Liver (tissue), 9 donors: ENCODE measurements around the gene ROBO3. TPM values are rescaled to one million over a fixed set of nuclear protein-coding genes. Genes with fewer than 3 reads are reported as not detected.
A peak's percentile ranks its signal among the peaks of the same experiment; 100 is the strongest.

Experiments
- DNase-seq: peaks from one replicate; pipeline ENCODE4 v3.0.0-alpha.2; 2017; ENCODE audit warnings: low spot score
- H3K27ac ChIP-seq, 2 donors: one replicate each; pipeline ENCODE4 v1.7.0; 2013; ENCODE audit warnings: inconsistent platforms in 2 of 2, low read length in 2 of 2, control low read depth in 1 of 2, low read depth in 1 of 2, mild to moderate bottlenecking in 1 of 2
- H3K27me3 ChIP-seq, 4 donors: one replicate each; pipeline versions ENCODE4 v1.6.1 to v1.7.0; 2013; ENCODE audit warnings: low read length in 3 of 4, inconsistent platforms in 1 of 4, mild to moderate bottlenecking in 1 of 4, moderate library complexity in 1 of 4; ENCODE audit not compliant: control insufficient read depth in 4 of 4, insufficient read depth in 4 of 4
- H3K36me3 ChIP-seq, 4 donors: one replicate each; pipeline versions ENCODE4 v1.6.1 to v1.7.0; 2013; ENCODE audit warnings: low read length in 3 of 4, mild to moderate bottlenecking in 3 of 4, low read depth in 1 of 4, moderate library complexity in 1 of 4; ENCODE audit not compliant: control insufficient read depth in 4 of 4, insufficient read depth in 3 of 4
- H3K4me1 ChIP-seq, 4 donors: one replicate each; pipeline versions ENCODE4 v1.6.1 to v1.7.0; 2013; ENCODE audit warnings: low read length in 3 of 4, mild to moderate bottlenecking in 3 of 4, moderate library complexity in 1 of 4; ENCODE audit not compliant: control insufficient read depth in 4 of 4, insufficient read depth in 4 of 4
- H3K4me3 ChIP-seq, 3 donors: one replicate each; pipeline versions ENCODE4 v1.6.1 to v1.7.0; 2013; ENCODE audit warnings: low read length in 3 of 3, control low read depth in 1 of 3, low read depth in 1 of 3, mild to moderate bottlenecking in 1 of 3
- H3K9ac ChIP-seq, 2 donors: one replicate each; pipeline ENCODE4 v1.7.0; 2013; ENCODE audit warnings: low read length in 2 of 2, mild to moderate bottlenecking in 2 of 2, moderate library complexity in 2 of 2, control low read depth in 1 of 2, low read depth in 1 of 2
- H3K9me3 ChIP-seq, 4 donors: one replicate each; pipeline versions ENCODE4 v1.6.1 to v1.7.0; 2013; ENCODE audit warnings: low read length in 3 of 4; ENCODE audit not compliant: control insufficient read depth in 4 of 4
- HNF4A ChIP-seq, 2 donors: conservative IDR thresholded peaks; 2 replicates each; pipeline ENCODE4 v1.6.1; 2016; ENCODE audit warnings: antibody characterized with exemption in 2 of 2, mild to moderate bottlenecking in 2 of 2
- HNF4G ChIP-seq: IDR thresholded peaks from 2 replicates; pipeline ENCODE4 v1.6.1; 2016; ENCODE audit warnings: antibody characterized with exemption
- JUND ChIP-seq, 2 donors: IDR thresholded peaks; 2 replicates each; pipeline ENCODE4 v1.6.1; 2016; ENCODE audit warnings: antibody characterized with exemption in 2 of 2
- MAX ChIP-seq: IDR thresholded peaks from 2 replicates; pipeline ENCODE4 v1.6.1; 2016; ENCODE audit warnings: antibody characterized with exemption
- SP1 ChIP-seq: IDR thresholded peaks from 2 replicates; pipeline ENCODE4 v1.6.1; 2018; ENCODE audit warnings: antibody characterized with exemption, mild to moderate bottlenecking
- YY1 ChIP-seq: IDR thresholded peaks from 2 replicates; pipeline ENCODE4 v1.6.1; 2016; ENCODE audit warnings: antibody characterized with exemption, mild to moderate bottlenecking
- WGBS: extraction: QIAGEN DNeasy Blood & Tissue Kit; methylation state at CpG from one replicate; pipeline ENCODE4 v1.1.7; 2013; 5-methylcytosine and 5-hydroxymethylcytosine counted together
- polyA plus RNA-seq, 2 donors: library from polyadenylated mRNA; stranded (reverse) in 1 of 2; unstranded in 1 of 2; fragments of 200-250 nt in 1 of 2; fragments of >200 nt in 1 of 2; fragmentation: Nextera tagmentation in 1 of 2; extraction: Ambion mirVana in 1 of 2; gene quantifications; one replicate each; pipeline versions ENCODE4 v1.2.1 to v1.2.3, GENCODE V29; 2013 to 2015
- total RNA-seq, 2 donors: library from RNA; depleted of rRNA; stranded (reverse); fragments of >200 nt; gene quantifications; one replicate each; pipeline ENCODE4 v1.2.3, GENCODE V29; 2014
- TF ChIP-seq, protein P1 (sequence below): IDR thresholded peaks from 2 replicates; pipeline ENCODE4 v1.6.1; 2016; ENCODE audit warnings: antibody characterized with exemption
- TF ChIP-seq, protein P2 (sequence below): IDR thresholded peaks from 2 replicates; pipeline ENCODE4 v1.6.1; 2016; ENCODE audit warnings: antibody characterized with exemption, mild to moderate bottlenecking
- TF ChIP-seq, protein P3 (sequence below): IDR thresholded peaks from 2 replicates; pipeline ENCODE4 v1.6.1; 2016; ENCODE audit warnings: antibody characterized with exemption
- TF ChIP-seq, protein P4 (sequence below): fragments of 150-350 bp; IDR thresholded peaks from 2 replicates; pipeline ENCODE4 v1.5.1; 2017; ENCODE audit warnings: improper control_type of control experiment, low read depth, low read length; ENCODE audit not compliant: missing input control
- donor health status: healthy.
- donor health status: healthy.
- donor health status: healthy.
- donor health status: healthy.
- donor health status: healthy.

The ROBO3 gene
- total and polyA plus RNA-seq, 4 donors, result 1.1 to 2.2 (median 1.4) TPM

- peaks cover 5 to 16% (median 11%) of the 10 kb centered on the region in 4 donors for H3K27me3 ChIP-seq
- peak overlapping the region in 1 of 3 donors; percentile 31 for H3K4me3 ChIP-seq
- no peaks in the 10 kb centered on the region for H3K9me3 ChIP-seq
- DNase-seq, result no peak
- no peak overlapping the region for H3K9ac ChIP-seq
- H3K27ac ChIP-seq, result no peak overlapping the region
- H3K36me3 ChIP-seq, result no peaks in the 10 kb centered on the region
- TF ChIP-seq JUND (IDR thresholded peaks at IDR 0.05), result no peak
- TF ChIP-seq HNF4A (conservative IDR thresholded peaks at IDR 0.05), result no peak
- TF ChIP-seq, protein P1, sequence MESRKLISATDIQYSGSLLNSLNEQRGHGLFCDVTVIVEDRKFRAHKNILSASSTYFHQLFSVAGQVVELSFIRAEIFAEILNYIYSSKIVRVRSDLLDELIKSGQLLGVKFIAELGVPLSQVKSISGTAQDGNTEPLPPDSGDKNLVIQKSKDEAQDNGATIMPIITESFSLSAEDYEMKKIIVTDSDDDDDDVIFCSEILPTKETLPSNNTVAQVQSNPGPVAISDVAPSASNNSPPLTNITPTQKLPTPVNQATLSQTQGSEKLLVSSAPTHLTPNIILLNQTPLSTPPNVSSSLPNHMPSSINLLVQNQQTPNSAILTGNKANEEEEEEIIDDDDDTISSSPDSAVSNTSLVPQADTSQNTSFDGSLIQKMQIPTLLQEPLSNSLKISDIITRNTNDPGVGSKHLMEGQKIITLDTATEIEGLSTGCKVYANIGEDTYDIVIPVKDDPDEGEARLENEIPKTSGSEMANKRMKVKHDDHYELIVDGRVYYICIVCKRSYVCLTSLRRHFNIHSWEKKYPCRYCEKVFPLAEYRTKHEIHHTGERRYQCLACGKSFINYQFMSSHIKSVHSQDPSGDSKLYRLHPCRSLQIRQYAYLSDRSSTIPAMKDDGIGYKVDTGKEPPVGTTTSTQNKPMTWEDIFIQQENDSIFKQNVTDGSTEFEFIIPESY, result no peak
- no peak for TF ChIP-seq YY1
- TF ChIP-seq, protein P2, sequence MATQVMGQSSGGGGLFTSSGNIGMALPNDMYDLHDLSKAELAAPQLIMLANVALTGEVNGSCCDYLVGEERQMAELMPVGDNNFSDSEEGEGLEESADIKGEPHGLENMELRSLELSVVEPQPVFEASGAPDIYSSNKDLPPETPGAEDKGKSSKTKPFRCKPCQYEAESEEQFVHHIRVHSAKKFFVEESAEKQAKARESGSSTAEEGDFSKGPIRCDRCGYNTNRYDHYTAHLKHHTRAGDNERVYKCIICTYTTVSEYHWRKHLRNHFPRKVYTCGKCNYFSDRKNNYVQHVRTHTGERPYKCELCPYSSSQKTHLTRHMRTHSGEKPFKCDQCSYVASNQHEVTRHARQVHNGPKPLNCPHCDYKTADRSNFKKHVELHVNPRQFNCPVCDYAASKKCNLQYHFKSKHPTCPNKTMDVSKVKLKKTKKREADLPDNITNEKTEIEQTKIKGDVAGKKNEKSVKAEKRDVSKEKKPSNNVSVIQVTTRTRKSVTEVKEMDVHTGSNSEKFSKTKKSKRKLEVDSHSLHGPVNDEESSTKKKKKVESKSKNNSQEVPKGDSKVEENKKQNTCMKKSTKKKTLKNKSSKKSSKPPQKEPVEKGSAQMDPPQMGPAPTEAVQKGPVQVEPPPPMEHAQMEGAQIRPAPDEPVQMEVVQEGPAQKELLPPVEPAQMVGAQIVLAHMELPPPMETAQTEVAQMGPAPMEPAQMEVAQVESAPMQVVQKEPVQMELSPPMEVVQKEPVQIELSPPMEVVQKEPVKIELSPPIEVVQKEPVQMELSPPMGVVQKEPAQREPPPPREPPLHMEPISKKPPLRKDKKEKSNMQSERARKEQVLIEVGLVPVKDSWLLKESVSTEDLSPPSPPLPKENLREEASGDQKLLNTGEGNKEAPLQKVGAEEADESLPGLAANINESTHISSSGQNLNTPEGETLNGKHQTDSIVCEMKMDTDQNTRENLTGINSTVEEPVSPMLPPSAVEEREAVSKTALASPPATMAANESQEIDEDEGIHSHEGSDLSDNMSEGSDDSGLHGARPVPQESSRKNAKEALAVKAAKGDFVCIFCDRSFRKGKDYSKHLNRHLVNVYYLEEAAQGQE, result no peak
- TF ChIP-seq SP1, result no peak
- TF ChIP-seq HNF4G, result no peak
- TF ChIP-seq, protein P3, sequence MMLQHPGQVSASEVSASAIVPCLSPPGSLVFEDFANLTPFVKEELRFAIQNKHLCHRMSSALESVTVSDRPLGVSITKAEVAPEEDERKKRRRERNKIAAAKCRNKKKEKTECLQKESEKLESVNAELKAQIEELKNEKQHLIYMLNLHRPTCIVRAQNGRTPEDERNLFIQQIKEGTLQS, result no peak
- WGBS, result 3% methylated on average over 31 of the region's 31 CpGs
- peaks cover 2 to 24% (median 23%) of the 10 kb centered on the region in 4 donors for H3K4me1 ChIP-seq
Observed at GRCh38 chr11:124863137-124863825, 2.0 kb upstream of the ROBO3 start.

GRCh38 chr11:124863826-124864165 lies 1.4 kb upstream of the ROBO3 start:
- no peak overlapping the region for H3K9ac ChIP-seq
- H3K9me3 ChIP-seq, result no peaks in the 10 kb centered on the region
- H3K27ac ChIP-seq, result no peak overlapping the region
- DNase-seq, result no peak
- H3K36me3 ChIP-seq, result no peaks in the 10 kb centered on the region
- TF ChIP-seq MAX, result no peak
- TF ChIP-seq, protein P2, result peak; percentile 95
- TF ChIP-seq, protein P4, sequence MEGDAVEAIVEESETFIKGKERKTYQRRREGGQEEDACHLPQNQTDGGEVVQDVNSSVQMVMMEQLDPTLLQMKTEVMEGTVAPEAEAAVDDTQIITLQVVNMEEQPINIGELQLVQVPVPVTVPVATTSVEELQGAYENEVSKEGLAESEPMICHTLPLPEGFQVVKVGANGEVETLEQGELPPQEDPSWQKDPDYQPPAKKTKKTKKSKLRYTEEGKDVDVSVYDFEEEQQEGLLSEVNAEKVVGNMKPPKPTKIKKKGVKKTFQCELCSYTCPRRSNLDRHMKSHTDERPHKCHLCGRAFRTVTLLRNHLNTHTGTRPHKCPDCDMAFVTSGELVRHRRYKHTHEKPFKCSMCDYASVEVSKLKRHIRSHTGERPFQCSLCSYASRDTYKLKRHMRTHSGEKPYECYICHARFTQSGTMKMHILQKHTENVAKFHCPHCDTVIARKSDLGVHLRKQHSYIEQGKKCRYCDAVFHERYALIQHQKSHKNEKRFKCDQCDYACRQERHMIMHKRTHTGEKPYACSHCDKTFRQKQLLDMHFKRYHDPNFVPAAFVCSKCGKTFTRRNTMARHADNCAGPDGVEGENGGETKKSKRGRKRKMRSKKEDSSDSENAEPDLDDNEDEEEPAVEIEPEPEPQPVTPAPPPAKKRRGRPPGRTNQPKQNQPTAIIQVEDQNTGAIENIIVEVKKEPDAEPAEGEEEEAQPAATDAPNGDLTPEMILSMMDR, result no peak
- peaks cover 3 to 24% (median 23%) of the 10 kb centered on the region in 4 donors for H3K4me1 ChIP-seq
- H3K4me3 ChIP-seq, result no peak overlapping the region
- 5% methylated on average over 9 of the region's 9 CpGs for WGBS
- H3K27me3 ChIP-seq, result peaks cover 5 to 21% (median 13%) of the 10 kb centered on the region in 4 donors
